DOHH2 (cell line): Measurements from ENCODE around the gene HNRNPM.

Experiments used
- H3F3A ChIP-seq: fragments of 200-600 bp; sonication (generic), shearing (Covaris generic); 2 replicates; pipeline ENCODE4 v1.6.0; 2016; ENCODE audit warnings: antibody characterized with exemption, mild to moderate bottlenecking; ENCODE audit not compliant: control insufficient read depth, insufficient read depth
- H3K27ac ChIP-seq: fragments of 200-600 bp; sonication (generic); 2 replicates; pipeline ENCODE4 v1.5.1; 2014; ENCODE audit warnings: low read depth, mild to moderate bottlenecking, low read length, moderate library complexity
- H3K27me3 ChIP-seq: fragments of 200-600 bp; sonication (generic); 2 replicates; pipeline ENCODE4 v1.6.1; 2014; ENCODE audit warnings: mild to moderate bottlenecking, low read length, mixed read lengths; ENCODE audit not compliant: control insufficient read depth
- H3K36me3 ChIP-seq: fragments of 200-600 bp; sonication (generic); 2 replicates; pipeline ENCODE4 v1.6.1; 2014; ENCODE audit warnings: mild to moderate bottlenecking, low read length, moderate library complexity, mixed read lengths; ENCODE audit not compliant: control insufficient read depth
- H3K4me1 ChIP-seq: fragments of 200-600 bp; sonication (generic); 2 replicates; pipeline ENCODE4 v1.6.1; 2014; ENCODE audit warnings: mild to moderate bottlenecking, low read length, mixed read lengths; ENCODE audit not compliant: control insufficient read depth
- H3K4me2 ChIP-seq: fragments of 200-600 bp; sonication (generic); 2 replicates; pipeline ENCODE4 v1.6.0; 2014; ENCODE audit warnings: mild to moderate bottlenecking, low read length, moderate library complexity
- H3K4me3 ChIP-seq: fragments of 200-600 bp; sonication (generic); 2 replicates; pipeline ENCODE4 v1.5.1; 2014; ENCODE audit warnings: mild to moderate bottlenecking, low read length, mixed read lengths
- H3K79me2 ChIP-seq: fragments of 200-600 bp; sonication (generic); 2 replicates; pipeline ENCODE4 v1.6.1; 2014; ENCODE audit warnings: mild to moderate bottlenecking, low read length, mixed read lengths; ENCODE audit not compliant: control insufficient read depth
- H3K9me2 ChIP-seq: fragments of 200-600 bp; sonication (generic); replicated peaks from 2 replicates; pipeline ENCODE4 v1.6.1; 2014; ENCODE audit warnings: mild to moderate bottlenecking, low read length, mixed read lengths; ENCODE audit not compliant: control insufficient read depth
- H3K9me3 ChIP-seq: fragments of 200-600 bp; sonication (generic); 2 replicates; pipeline ENCODE4 v1.6.1; 2014; ENCODE audit warnings: antibody characterized with exemption, low read length, mixed read lengths; ENCODE audit not compliant: control insufficient read depth, insufficient read depth
- H4K20me1 ChIP-seq: fragments of 200-600 bp; sonication (generic); 2 replicates; pipeline ENCODE4 v1.6.0; 2014; ENCODE audit warnings: low read depth, mild to moderate bottlenecking, antibody characterized with exemption, low read length, moderate library complexity; ENCODE audit not compliant: control insufficient read depth, insufficient read depth
- CTCF ChIP-seq: fragments of 200-600 bp; sonication (generic); IDR thresholded peaks from one replicate; pipeline ENCODE4 v1.5.1; 2014; ENCODE audit warnings: antibody characterized with exemption, mild to moderate bottlenecking, low read depth, low read length; ENCODE audit not compliant: poor library complexity, severe bottlenecking
- EZH2phosphoT487 ChIP-seq: fragments of 200-600 bp; sonication (generic); IDR thresholded peaks from 2 replicates; pipeline ENCODE4 v1.6.1; 2017; ENCODE audit warnings: borderline replicate concordance, mild to moderate bottlenecking, antibody characterized with exemption, low read length, moderate library complexity, mixed read lengths

The HNRNPM gene

GRCh38 chr19:8446061-8446709, 1.4 kb downstream of the HNRNPM start:
- Histone ChIP-seq H3K9me2 (no peaks in the 10 kb centered on the region), H3K27me3 (no peaks in the 10 kb centered on the region), H3F3A (peaks cover 11% of the 10 kb centered on the region), H3K4me1 (peaks cover 44% of the 10 kb centered on the region), H3K4me3 (peak overlapping the region; percentile 78), H3K4me2 (peak overlapping the region; percentile 100), H3K36me3 (peaks cover 54% of the 10 kb centered on the region), H3K79me2 (peaks cover 68% of the 10 kb centered on the region), H3K9me3 (no peaks in the 10 kb centered on the region), H4K20me1 (peaks cover 35% of the 10 kb centered on the region), H3K27ac (peak overlapping the region; percentile 64)
- no peak for TF ChIP-seq CTCF
- TF ChIP-seq EZH2phosphoT487, result no peak

GRCh38 chr19:8449830-8450229, 5.1 kb downstream of the HNRNPM start:
- H4K20me1 ChIP-seq, result peaks cover 67% of the 10 kb centered on the region

DNA sequence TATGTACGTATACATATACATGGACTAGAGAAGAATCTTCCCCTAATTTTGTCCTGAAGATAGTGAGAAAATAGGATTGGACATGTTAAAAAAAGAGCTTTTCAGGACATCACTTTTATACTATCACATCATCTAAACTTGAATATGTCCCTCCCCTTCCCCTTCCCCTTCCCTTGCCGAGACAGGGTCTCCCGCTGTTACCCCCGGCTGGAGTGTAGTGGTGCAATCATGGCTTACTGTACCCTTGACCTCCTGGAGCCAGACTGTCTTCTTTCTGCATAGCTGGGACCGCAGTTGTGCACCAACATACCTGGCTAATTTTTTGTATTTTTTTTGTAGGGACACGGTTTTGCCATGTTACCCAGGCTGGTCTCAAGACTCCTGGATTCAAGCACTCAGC, 6.6 kb downstream of the HNRNPM start:
- Histone ChIP-seq H3K4me1 (peaks cover 37% of the 10 kb centered on the region), H3K36me3 (peaks cover 86% of the 10 kb centered on the region), H3K27me3 (no peaks in the 10 kb centered on the region), H3K9me3 (no peaks in the 10 kb centered on the region), H3K9me2 (no peaks in the 10 kb centered on the region), H3K79me2 (peaks cover 100% of the 10 kb centered on the region), H3K27ac (no peak overlapping the region), H3F3A (peaks cover 9% of the 10 kb centered on the region), H4K20me1 (peaks cover 68% of the 10 kb centered on the region), H3K4me2 (no peak overlapping the region), H3K4me3 (no peak overlapping the region)
- TF ChIP-seq EZH2phosphoT487 (no peak), CTCF (no peak)

More at GRCh38 chr19:8449830-8450229, 5.1 kb downstream of the HNRNPM start:
- peaks cover 85% of the 10 kb centered on the region for H3K36me3 ChIP-seq
- peaks cover 100% of the 10 kb centered on the region for H3K79me2 ChIP-seq
- no peak overlapping the region for H3K4me3 ChIP-seq
- H3K4me2 ChIP-seq, result no peak overlapping the region
- peaks cover 9% of the 10 kb centered on the region for H3F3A ChIP-seq
- H3K9me3 ChIP-seq, result no peaks in the 10 kb centered on the region
- H3K27me3 ChIP-seq, result no peaks in the 10 kb centered on the region
- no peaks in the 10 kb centered on the region for H3K9me2 ChIP-seq
- TF ChIP-seq EZH2phosphoT487, result no peak
- TF ChIP-seq CTCF, result no peak
- H3K27ac ChIP-seq, result no peak overlapping the region
- H3K4me1 ChIP-seq, result peaks cover 41% of the 10 kb centered on the region
